ENCODE measurements around the gene C2.
"Not testable (repeated sequence)": the region's sequence is repeated elsewhere in the genome, so short reads cannot be mapped to it uniquely, and the experiment has no call there.

C2 gene

GRCh38 chr6:31927863-31928671 lies 550 bp downstream of the C2 start:
- no peak for DNase-seq (ENCODE audit: low read depth)

DNA sequence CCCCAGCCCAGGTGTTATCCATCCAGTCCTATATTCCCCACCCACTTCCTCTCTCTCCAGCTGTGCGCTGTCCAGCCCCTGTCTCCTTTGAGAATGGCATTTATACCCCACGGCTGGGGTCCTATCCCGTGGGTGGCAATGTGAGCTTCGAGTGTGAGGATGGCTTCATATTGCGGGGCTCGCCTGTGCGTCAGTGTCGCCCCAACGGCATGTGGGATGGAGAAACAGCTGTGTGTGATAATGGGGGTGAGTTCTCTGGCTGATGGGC lies 1.1 kb downstream of the C2 start:
- DNase-seq (ENCODE audit: low read depth): no peak

- DNase-seq (ENCODE audit: low read depth): no peak
Measured at GRCh38 chr6:31930962-31931361, 3.4 kb downstream of the C2 start.

- not testable (repeated sequence) for DNase-seq (ENCODE audit: low read depth)
Measured at GRCh38 chr6:31932137-31932536, 4.6 kb downstream of the C2 start.

- no peak for DNase-seq (ENCODE audit: low read depth)
Measured at GRCh38 chr6:31933537-31933936, 6.0 kb downstream of the C2 start.

DNA sequence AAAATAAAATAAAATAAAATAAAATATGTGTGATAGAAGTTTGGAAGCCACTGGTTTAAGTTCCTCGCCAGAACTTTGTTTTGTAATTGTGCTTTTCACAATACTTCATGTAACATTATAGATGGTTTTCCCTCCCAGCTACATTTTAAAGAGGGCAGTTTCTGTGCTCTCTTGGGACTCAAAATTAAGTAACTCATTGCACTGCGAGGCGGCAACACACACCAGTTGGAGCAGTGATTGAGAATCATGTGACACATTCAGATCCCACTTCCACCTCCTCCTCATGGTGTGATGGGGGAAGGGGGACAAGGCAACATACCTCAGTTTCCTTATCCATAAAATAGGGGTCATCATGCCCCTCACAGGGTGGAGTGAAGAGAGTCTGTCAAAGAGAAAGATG lies 7.5 kb downstream of the C2 start:
- no peak for DNase-seq (ENCODE audit: low read depth)

- DNase-seq (ENCODE audit: low read depth): no peak
Measured at GRCh38 chr6:31935823-31936222, 8.3 kb downstream of the C2 start.

DNA sequence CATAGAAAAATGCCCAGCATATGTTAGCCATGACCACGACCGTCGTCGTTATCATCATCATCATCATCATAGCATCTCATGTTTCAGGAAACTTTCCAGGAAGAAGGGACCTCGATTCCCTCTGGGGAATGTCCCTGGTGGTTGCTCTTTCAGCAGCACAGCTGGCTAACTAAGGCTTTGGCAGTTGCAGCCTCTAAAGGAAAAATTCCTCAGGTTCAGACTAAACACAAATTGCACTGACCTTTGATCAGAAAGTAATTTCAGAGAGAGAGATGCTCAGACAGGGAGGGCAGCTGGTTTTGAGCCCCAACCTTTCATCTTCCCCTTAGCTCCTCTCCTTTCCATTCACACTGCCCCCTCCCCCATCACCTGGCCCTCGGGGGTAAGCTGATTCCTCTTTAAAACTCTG lies 12.7 kb downstream of the C2 start:
- no peak for DNase-seq (ENCODE audit: low read depth)

DNA sequence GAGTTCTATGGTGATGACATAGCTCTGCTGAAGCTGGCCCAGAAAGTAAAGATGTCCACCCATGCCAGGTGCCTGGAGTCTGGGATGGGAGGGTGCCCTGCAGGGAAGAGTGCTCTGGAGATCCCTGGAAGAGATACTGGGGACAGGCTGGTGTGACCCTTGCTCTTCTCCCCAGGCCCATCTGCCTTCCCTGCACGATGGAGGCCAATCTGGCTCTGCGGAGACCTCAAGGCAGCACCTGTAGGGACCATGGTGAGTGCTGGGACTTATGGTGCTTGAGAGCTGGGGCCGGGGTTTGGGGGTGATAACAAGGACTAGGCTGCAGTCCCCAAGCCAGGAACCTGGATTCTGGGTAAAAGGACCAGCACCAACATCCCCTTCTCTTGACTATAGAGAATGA lies 16.2 kb downstream of the C2 start:
- DNase-seq (ENCODE audit: low read depth): no peak

DNA sequence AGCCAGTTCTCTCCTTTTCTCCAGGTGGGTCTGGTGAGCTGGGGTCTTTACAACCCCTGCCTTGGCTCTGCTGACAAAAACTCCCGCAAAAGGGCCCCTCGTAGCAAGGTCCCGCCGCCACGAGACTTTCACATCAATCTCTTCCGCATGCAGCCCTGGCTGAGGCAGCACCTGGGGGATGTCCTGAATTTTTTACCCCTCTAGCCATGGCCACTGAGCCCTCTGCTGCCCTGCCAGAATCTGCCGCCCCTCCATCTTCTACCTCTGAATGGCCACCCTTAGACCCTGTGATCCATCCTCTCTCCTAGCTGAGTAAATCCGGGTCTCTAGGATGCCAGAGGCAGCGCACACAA lies 17.6 kb downstream of the C2 start:
- DNase-seq (ENCODE audit: low read depth): no peak

GRCh38 chr6:31945507-31946369 lies 18.2 kb downstream of the C2 start, which contains the start of gene CFB:
TSS of gene CFB (plus strand) at chr6:31946095. CDS start at chr6:31946222, 127 bp downstream.
- peak; percentile 84 for DNase-seq (ENCODE audit: low read depth)

DNA sequence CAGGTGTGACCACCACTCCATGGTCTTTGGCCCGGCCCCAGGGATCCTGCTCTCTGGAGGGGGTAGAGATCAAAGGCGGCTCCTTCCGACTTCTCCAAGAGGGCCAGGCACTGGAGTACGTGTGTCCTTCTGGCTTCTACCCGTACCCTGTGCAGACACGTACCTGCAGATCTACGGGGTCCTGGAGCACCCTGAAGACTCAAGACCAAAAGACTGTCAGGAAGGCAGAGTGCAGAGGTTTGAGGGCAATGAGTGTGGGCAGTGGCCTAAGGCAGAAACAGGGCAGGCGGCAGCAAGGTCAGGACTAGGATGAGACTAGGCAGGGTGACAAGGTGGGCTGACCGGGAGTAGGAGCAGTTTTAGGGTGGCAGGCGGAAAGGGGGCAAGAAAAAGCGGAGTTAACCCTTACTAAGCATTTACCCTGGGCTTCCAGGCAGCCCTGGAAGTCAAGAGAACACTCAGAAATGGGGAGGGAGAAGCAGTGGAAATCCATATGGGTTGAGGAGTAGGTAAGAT lies 18.9 kb downstream of the C2 start:
- DNase-seq (ENCODE audit: low read depth): no peak

DNA sequence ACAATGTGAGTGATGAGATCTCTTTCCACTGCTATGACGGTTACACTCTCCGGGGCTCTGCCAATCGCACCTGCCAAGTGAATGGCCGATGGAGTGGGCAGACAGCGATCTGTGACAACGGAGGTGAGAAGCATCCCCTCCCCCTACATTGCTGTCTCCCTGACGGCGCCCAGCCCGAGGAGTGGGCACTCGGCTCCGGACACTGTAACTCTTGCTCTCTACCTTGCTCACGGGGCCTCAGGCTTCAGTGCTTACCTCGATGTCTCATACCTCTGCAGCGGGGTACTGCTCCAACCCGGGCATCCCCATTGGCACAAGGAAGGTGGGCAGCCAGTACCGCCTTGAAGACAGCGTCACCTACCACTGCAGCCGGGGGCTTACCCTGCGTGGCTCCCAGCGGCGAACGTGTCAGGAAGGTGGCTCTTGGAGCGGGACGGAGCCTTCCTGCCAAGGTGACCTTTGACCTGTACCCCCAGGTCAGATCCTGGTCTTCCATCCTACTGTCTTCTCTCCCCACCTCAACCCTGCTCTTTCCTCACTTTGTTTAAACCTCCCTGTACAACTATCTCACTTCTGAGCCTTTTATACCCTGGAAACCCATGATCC lies 19.7 kb downstream of the C2 start:
- DNase-seq (ENCODE audit: low read depth): no peak

DNA sequence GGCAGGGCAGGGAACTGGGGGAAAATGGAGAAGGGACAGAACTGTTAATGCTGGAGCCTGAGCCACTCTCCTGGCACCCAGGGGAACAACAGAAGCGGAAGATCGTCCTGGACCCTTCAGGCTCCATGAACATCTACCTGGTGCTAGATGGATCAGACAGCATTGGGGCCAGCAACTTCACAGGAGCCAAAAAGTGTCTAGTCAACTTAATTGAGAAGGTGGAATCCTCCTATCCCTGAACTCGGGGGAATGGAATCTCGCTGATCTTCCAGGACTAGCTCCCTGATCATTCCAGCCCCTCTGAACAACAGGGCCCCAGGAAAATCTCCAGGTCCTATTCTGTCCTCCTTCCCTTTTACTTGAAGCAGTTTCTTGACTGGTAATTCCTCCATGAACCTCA lies 20.3 kb downstream of the C2 start:
- no peak for DNase-seq (ENCODE audit: low read depth)

- no peak for DNase-seq (ENCODE audit: low read depth)
Measured at GRCh38 chr6:31948306-31948705, 20.8 kb downstream of the C2 start.

DNA sequence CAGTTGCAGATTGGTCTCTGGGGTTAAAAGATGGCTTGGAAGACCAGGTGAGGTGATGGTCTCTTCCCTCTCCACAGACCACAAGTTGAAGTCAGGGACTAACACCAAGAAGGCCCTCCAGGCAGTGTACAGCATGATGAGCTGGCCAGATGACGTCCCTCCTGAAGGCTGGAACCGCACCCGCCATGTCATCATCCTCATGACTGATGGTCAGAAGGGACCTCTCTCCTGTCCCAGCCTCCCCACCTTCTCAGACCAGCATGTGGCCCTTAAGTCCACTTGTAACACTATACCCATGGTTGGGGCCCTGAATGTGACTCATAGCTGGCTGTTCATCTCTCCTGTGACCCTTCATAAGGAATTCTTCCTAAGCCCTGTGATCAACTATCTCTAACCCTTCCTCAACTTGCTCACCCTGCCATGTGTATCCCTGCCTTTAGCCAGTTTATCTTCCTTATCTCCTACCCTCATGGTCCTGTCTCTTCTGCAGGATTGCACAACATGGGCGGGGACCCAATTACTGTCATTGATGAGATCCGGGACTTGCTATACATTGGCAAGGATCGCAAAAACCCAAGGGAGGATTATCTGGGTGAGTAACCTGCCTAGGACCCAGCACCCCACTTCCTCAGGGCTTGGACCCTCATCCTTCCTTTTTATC lies 21.4 kb downstream of the C2 start:
- peak; percentile 27 for DNase-seq (ENCODE audit: low read depth)

DNA sequence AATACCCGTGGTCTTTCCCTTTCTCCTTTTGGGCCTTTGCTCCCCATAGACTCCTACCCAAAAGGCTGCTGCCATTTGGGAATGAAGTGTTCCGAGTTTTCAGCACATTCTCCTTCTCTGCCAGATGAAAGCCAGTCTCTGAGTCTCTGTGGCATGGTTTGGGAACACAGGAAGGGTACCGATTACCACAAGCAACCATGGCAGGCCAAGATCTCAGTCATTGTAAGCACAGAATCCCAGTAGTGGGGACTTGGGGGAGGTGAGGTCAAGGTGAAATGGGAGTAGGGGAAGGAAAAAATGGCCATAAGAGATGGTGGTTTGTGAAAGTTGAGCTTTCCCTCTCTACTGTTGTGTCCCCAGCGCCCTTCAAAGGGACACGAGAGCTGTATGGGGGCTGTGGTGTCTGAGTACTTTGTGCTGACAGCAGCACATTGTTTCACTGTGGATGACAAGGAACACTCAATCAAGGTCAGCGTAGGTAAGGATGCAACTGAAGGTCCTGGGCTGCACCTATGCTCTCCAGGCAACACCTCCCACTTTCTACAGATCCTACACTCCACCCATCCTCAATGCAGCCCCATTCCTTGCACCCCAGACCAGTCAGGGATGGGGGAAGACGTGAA lies 22.5 kb downstream of the C2 start:
- no peak for DNase-seq (ENCODE audit: low read depth)

DNA sequence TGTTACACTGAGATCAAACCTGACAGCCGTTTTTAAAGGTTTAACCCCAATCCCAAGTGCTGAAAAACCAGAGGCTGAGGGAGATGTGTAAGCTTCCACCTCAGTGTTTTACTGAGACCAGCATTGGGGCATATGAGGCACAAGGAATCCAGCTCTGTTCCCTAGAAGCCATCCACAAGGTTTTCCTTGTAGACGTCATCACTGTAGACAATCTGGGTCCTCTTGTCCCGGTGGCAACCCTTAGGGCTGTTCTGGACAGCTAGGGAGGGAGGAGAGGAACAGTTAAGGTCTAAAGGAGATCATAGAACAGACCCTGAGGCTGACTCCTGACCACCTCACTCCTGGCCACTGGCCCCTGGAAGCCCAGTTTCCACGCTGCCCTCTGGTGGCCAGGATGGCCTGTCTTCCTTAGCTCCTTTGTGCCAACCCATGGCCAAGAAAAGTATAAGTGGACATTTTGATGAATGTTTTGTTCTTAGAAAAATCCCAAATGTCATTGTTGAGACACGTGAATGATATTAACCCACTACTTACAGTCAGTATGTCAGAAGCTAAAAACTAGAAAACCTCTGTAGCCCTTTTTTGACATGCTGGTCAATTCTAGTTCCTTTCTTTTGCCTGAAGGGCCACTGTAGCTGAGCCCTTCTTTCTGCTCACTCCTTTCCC lies 24.8 kb downstream of the C2 start:
- DNase-seq (ENCODE audit: low read depth): peak; percentile 57

DNA sequence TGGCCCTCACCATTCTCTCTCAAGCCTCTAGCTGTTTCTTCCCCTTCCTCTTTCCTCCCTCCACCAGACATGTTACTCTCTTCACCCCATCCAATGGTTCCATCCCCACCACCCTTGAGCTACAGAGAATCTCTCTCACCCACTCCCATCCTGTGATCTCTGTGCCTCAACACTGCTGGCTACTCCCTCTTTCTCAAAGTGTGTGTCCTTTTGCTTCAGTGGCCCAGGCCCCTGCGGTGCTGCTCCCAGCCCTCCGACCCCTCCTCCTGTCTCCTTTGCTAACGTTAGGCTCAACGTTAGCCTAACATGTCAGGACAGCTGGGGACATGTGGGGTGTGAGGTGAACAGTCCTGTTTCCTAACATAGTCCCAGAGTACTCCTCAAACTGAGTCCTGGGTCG lies 25.4 kb downstream of the C2 start:
- DNase-seq (ENCODE audit: low read depth): no peak

- no peak for DNase-seq (ENCODE audit: low read depth)
Measured at GRCh38 chr6:31954511-31954910, 27.0 kb downstream of the C2 start.

DNA sequence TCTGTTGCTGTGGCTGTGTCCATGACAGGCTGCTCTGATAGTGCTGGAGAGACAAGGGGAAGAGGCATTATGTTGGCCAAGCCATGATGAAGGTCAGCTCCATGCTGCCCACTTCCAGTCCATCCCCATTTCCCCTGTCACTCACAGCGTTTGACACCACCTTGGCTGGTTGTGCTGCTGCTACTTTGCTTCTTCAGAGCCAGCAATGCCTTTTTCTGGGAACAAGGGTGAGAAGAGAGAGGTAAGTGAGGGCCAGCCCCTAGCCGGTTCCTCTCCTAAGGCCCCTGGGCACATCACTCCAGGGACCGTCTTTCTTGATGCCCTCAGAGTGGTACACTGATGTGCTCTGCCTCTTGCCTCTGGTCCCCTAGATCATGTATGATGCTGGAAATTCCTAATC lies 29.3 kb downstream of the C2 start:
- no peak for DNase-seq (ENCODE audit: low read depth)

GRCh38 chr6:31958412-31958740 lies 30.9 kb downstream of the C2 start:
- no peak for DNase-seq (ENCODE audit: low read depth)
